Fibroblast of pulmonary artery (primary cell): Measurements from ENCODE around the gene YKT6.

ENCODE experiments used
- DNase-seq: peaks from one replicate; pipeline ENCODE4 v3.0.0-alpha.2; 2010; ENCODE audit warnings: low read depth
- H3K4me3 ChIP-seq: replicated peaks from 2 replicates; pipeline ENCODE4 v1.5.1; 2011; ENCODE audit warnings: low read depth, mild to moderate bottlenecking, control low read depth, low read length, moderate library complexity
- TF ChIP-seq, protein P1 (sequence below): IDR thresholded peaks from 2 replicates; pipeline ENCODE4 v1.5.1; 2011; ENCODE audit warnings: mild to moderate bottlenecking, control low read depth, low read length, inconsistent platforms; ENCODE audit errors: missing control alignments

YKT6 gene

DNA sequence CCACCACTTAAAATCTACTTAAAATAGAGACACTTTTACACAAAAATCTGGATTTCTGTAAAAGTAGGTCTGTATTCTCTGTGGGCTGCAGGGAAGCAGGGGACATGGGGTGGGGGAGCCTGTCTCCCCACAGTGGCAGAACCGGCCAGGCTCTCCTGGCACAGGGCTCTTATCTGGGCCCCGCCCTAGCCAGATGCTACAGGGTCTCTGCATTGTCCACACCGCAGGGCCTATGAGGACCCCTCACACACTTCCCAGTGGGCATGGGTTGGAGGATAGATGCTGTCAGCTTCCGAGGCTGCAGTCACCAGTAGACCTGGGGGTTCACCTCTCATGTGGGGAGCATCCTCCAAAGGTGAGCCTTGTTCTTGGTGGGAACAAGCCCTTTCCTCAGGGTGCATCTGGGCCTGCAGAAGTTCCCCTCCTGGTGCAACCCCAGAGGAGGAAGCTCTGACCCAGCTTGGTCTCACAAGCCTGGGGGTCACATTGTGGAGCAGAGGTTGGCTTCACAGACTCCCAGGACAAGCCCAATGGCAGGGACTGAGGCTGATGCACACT lies 44.2 kb upstream of the YKT6 start:
- TF ChIP-seq, protein P1, sequence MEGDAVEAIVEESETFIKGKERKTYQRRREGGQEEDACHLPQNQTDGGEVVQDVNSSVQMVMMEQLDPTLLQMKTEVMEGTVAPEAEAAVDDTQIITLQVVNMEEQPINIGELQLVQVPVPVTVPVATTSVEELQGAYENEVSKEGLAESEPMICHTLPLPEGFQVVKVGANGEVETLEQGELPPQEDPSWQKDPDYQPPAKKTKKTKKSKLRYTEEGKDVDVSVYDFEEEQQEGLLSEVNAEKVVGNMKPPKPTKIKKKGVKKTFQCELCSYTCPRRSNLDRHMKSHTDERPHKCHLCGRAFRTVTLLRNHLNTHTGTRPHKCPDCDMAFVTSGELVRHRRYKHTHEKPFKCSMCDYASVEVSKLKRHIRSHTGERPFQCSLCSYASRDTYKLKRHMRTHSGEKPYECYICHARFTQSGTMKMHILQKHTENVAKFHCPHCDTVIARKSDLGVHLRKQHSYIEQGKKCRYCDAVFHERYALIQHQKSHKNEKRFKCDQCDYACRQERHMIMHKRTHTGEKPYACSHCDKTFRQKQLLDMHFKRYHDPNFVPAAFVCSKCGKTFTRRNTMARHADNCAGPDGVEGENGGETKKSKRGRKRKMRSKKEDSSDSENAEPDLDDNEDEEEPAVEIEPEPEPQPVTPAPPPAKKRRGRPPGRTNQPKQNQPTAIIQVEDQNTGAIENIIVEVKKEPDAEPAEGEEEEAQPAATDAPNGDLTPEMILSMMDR = no peak
- no peak overlapping the region for H3K4me3 ChIP-seq
- DNase-seq = no peak

DNA sequence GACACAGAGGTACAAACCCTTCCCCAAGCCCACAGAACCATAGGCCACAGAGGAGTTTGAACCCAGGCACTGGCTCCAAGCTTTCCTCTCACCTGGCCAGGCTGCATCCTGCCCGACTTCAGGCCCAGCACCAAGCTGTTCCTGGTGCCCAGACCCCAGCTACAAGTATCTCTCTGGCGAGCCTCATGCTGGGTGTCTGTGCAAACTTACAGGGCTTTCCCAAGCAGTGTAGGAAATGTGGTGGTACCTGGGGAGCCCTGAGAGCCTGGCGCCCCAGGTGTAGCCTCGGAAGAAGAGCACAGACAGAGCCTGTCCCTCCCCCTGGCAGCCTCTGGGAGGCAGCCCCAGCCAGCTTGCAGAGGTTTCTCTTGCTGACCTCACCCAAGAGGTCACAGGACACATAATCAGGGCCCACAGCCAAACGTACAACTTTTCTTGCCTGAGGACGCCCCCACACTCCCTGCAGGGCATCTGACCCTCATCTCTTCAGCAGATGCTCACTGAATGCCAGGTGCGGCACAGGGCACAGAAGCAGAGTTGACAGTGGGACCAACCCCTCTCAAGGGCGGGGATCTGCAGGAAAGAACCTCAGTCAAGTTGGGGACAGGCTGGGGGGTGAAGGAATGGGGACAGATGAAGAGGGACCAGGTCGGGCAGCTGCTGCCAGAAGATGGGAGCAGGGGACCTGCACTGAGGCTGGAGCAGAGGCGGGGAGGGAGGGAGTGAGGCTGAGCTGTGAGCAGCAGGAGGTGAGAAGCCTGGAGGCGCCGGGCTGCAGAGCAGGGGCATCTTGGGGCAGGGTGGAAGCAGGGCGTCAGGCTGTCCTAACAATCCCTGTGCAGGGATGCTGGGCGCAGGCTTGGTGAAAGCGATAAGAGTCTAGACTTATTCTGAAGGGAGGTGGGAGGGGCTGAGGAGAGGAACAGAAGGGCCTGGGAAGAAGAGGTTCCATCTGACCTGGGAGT lies 43.4 kb upstream of the YKT6 start:
- H3K4me3 ChIP-seq = no peak overlapping the region
- TF ChIP-seq, protein P1 = no peak
- DNase-seq = no peak

DNA sequence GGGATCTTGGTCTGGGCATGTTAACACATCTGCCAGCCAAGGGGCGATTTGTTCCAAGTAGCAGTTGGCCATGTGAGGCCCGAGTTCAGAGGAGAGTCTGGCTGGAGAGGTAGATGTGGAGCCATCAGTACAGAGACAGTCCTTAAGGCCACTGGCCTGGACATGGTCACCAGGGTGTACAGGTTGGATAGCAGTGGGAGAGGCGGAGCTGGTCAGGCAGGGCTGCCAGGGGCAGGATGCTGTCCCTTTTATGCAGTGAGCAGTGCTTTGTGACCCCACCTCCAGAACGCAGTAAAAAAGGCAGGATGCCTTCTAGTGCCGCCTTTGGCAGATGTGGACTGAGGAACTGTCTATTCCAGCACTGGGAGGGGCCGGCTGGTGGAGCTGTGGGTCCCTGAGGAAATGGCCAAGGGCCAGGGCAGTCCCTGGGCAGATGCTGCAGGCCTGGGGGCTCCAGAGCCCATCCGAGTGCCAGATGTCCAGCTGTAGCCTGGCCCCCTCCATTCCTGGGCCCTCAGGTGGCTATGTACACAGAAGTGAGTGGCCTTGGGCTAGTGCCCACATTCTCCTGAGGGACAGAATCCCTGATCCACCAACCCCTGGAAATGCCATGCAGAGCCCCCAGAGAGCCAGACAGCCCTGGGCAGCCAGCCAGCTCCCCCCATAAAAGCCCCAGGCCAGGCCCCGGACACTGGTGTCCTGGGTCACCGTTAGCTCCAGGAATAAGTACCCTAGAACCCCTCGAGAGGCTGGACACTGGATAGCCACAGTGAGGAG lies 42.5 kb upstream of the YKT6 start:
- no peak overlapping the region for H3K4me3 ChIP-seq
- TF ChIP-seq, protein P1 = no peak
- DNase-seq = no peak

DNA sequence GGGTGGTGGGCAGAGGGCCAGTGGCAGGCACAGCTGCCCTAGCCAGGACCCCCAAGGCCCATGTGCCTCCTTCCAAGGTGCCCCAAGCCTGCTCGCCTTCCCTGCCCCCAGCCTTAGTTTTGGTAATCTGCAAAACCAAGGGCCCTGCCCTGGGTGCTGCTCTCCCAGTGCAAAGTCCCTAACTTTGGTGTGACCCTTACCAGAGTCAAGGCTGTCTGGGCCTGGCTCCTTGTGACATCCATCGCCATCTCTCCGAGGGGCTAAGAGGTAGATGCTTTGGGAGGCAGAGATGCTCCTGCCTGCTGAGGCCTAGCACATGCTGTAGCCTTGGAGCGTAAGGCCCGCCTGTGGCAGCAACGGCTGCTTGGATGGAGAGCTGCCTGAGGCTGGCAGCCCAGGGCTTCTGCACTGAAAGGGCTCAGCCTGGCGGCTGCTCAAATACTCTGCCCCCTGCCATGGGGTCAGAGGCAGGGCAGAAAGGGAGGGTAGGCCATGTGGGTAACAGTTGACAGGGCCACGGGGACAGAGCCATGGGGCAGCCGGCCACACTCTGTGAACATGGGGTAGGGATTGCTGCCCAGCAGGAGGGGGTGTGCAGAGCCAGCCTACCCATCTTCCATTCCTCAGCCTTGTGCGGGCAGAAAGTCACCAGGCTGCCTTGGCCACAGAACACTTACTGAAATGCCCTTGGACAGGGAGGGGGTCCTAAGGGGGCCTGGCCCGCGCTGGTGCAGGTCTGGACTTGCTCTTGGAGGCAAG lies 41.7 kb upstream of the YKT6 start:
- DNase-seq = no peak
- TF ChIP-seq, protein P1 = no peak
- H3K4me3 ChIP-seq = no peak overlapping the region

DNA sequence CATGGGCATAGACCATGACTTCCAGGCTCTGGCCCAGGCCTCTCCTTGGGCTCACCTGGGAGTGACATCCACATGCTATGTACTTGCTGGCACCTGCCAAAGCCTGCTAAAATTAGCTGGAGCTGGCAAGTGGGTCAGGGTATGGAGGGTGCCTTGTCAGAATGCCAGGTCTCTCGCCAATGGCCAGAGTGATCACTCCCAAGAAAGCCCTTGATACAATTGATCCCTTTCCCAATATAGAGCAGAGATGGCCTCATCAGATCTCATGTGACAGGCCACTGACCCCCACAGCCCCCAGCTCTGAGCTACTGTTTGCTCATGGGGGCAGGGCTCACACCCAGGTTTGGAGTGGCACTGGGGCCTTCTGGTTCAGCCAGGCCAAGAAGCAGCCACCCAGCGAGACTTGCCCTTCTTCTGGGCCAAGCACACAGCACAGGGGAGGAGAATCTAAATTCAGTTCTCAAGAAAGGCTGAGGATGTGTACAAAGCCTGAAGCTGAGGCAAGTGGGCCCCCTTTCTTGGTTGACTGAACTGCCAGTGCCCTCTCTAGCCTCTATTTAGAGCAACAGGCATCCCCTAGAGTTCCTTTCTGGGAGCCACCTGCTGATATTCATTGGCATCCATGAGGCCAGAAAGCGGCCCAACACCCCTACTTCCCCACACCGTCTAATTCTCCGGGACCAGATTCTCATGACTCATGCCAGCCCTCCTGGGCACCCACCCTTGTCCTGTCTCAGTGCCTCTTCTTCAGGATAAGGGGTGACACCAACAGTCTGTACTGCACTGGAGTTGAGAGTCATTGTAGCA lies 40.8 kb upstream of the YKT6 start:
- H3K4me3 ChIP-seq = no peak overlapping the region
- TF ChIP-seq, protein P1 = no peak
- DNase-seq = no peak

DNA sequence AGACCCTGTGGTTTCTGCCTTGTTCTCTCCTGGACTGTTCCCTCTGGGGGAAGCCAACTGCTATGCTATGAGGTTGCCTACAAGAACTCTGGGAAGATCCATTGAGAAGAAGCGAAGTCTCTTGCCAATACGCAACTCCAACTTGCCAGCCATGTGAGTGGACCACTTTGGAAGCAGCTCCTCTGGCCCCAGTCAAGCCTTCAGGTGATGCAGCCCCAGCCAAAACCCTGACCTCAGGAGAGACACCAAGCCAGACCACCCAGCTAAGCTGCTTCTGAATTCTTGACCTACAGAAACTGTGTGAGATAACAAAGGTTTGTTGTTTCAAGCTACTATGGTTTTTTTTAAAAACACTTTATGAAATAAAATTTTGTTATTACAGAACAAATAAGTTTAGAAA lies 39.4 kb upstream of the YKT6 start:
- TF ChIP-seq, protein P1 = no peak
- no peak for DNase-seq
- H3K4me3 ChIP-seq = no peak overlapping the region
